GM12872 (cell line): ENCODE results near the gene CHST3.

Source experiments
- TF ChIP-seq, protein P1 (sequence below): IDR thresholded peaks from 3 replicates; pipeline ENCODE4 v1.5.1; 2011; ENCODE audit warnings: low read depth, mild to moderate bottlenecking, low read length, moderate library complexity; ENCODE audit not compliant: insufficient read depth

The CHST3 gene, protein sequence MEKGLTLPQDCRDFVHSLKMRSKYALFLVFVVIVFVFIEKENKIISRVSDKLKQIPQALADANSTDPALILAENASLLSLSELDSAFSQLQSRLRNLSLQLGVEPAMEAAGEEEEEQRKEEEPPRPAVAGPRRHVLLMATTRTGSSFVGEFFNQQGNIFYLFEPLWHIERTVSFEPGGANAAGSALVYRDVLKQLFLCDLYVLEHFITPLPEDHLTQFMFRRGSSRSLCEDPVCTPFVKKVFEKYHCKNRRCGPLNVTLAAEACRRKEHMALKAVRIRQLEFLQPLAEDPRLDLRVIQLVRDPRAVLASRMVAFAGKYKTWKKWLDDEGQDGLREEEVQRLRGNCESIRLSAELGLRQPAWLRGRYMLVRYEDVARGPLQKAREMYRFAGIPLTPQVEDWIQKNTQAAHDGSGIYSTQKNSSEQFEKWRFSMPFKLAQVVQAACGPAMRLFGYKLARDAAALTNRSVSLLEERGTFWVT

GRCh38 chr10:71964098-71964742, at the start of gene CHST3:
CHST3 (plus strand) TSS chr10:71964395; CDS start chr10:72005843, 41,448 bp downstream.
- TF ChIP-seq, protein P1, sequence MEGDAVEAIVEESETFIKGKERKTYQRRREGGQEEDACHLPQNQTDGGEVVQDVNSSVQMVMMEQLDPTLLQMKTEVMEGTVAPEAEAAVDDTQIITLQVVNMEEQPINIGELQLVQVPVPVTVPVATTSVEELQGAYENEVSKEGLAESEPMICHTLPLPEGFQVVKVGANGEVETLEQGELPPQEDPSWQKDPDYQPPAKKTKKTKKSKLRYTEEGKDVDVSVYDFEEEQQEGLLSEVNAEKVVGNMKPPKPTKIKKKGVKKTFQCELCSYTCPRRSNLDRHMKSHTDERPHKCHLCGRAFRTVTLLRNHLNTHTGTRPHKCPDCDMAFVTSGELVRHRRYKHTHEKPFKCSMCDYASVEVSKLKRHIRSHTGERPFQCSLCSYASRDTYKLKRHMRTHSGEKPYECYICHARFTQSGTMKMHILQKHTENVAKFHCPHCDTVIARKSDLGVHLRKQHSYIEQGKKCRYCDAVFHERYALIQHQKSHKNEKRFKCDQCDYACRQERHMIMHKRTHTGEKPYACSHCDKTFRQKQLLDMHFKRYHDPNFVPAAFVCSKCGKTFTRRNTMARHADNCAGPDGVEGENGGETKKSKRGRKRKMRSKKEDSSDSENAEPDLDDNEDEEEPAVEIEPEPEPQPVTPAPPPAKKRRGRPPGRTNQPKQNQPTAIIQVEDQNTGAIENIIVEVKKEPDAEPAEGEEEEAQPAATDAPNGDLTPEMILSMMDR: no peak

DNA sequence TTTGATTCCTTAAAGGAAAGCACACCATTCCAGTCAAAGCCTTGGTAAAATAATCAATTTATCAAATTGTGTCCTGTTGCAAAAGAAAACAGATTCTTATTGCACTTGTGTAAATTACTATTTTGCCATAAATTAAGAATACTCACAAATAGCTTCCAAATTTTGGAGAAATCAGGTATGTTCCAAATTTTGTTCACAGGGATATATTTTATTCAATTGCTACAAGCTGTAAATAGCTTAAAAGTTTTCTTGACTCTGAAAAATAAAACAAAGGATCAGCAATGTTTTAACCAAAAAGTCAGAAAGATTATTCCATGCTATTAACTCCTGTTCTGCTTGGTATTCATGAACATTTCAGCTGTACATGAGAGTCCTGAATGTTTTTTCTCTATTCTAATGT, 47.4 kb upstream of the CHST3 start:
- TF ChIP-seq, protein P1: no peak

GRCh38 chr10:71918992-71919391, 45.2 kb upstream of the CHST3 start:
- TF ChIP-seq, protein P1: no peak

- TF ChIP-seq, protein P1: no peak
Measured at GRCh38 chr10:71920540-71921323, 43.5 kb upstream of the CHST3 start.

- TF ChIP-seq, protein P1: no peak
Measured at GRCh38 chr10:71921324-71922027, 42.7 kb upstream of the CHST3 start.

GRCh38 chr10:71923138-71923692, 41.0 kb upstream of the CHST3 start:
- TF ChIP-seq, protein P1: no peak
